H1 (cell line): ENCODE results near the gene PPBP. TPM values are rescaled to one million over a fixed set of nuclear protein-coding genes. Genes with fewer than 3 reads are reported as not detected.

Experiments used
- CTCF ChIA-PET: fragments of 300-600 bp; sonication (Branson Sonifier 250); formaldehyde crosslinking; loops from one replicate; lab custom pipeline; 2021; ENCODE audit not compliant: partially characterized antibody; lab: Charles Lee
- POLR2A ChIA-PET: fragments of 300-600 bp; sonication (Branson Sonifier 250); formaldehyde crosslinking; loops from one replicate; lab custom pipeline; 2021; ENCODE audit warnings: inconsistent platforms; ENCODE audit not compliant: partially characterized antibody; lab: Charles Lee
- DNase-seq, 2 experiments: peaks; one replicate each; pipeline versions ENCODE4 v3.0.0 to v3.0.0-alpha.2; 2010 to 2022; ENCODE audit warnings: low spot score in 2 of 2, low read depth in 1 of 2, mixed read lengths in 1 of 2
- FAIRE-seq: peaks from 2 replicates; lab custom pipeline; 2011; peaks lifted over from hg19 to GRCh38; lab: Jason Lieb, UNC
- H2AFZ ChIP-seq: 2 replicates; pipeline ENCODE4 v1.8.1; 2012; ENCODE audit warnings: low read length, inconsistent platforms
- H2AK5ac ChIP-seq: 2 replicates; pipeline ENCODE4 v1.6.1; 2013; ENCODE audit warnings: low read depth, low read length
- H2BK120ac ChIP-seq: replicated peaks from 2 replicates; pipeline ENCODE3; 2013; ENCODE audit warnings: low read depth, low read length, inconsistent platforms
- H2BK12ac ChIP-seq: 2 replicates; pipeline ENCODE4 v1.6.1; 2013; ENCODE audit warnings: low read depth, low read length
- H2BK15ac ChIP-seq: 2 replicates; pipeline ENCODE4 v1.6.1; 2013; ENCODE audit warnings: low read length
- H2BK20ac ChIP-seq: 2 replicates; pipeline ENCODE4 v1.6.1; 2013; ENCODE audit warnings: low read length
- H2BK5ac ChIP-seq: 2 replicates; pipeline ENCODE4 v1.6.1; 2013; ENCODE audit warnings: low read depth, low read length
- H3K14ac ChIP-seq: 2 replicates; pipeline ENCODE4 v1.6.1; 2013; ENCODE audit warnings: inconsistent platforms; ENCODE audit not compliant: insufficient read length
- H3K18ac ChIP-seq: 2 replicates; pipeline ENCODE4 v1.6.1; 2013; ENCODE audit warnings: low read length; ENCODE audit errors: extremely low read depth
- H3K23ac ChIP-seq: 2 replicates; pipeline ENCODE4 v1.6.1; 2013; ENCODE audit warnings: inconsistent platforms; ENCODE audit not compliant: insufficient read length
- H3K23me2 ChIP-seq: 2 replicates; pipeline ENCODE4 v1.6.1; 2013; ENCODE audit warnings: low read depth, low read length
- H3K27ac ChIP-seq: 2 replicates; pipeline ENCODE4 v1.6.1; 2011; ENCODE audit warnings: low read depth, low read length, inconsistent platforms
- H3K27me3 ChIP-seq, 4 experiments: replicated peaks in 1 of 4; 1 replicate in 1 of 4; 2 replicates in 3 of 4; pipeline versions ENCODE4 v1.6.1 to v1.8.1; 2011 to 2013; ENCODE audit warnings: low read length in 3 of 4, mild to moderate bottlenecking in 3 of 4, inconsistent platforms in 2 of 4, mixed read lengths in 2 of 4, moderate library complexity in 1 of 4; ENCODE audit not compliant: control insufficient read depth in 3 of 4, insufficient read depth in 3 of 4; ENCODE audit errors: extremely low read depth in 1 of 4
- H3K36me3 ChIP-seq, 4 experiments: 2 replicates each; pipeline versions ENCODE4 v1.6.1 to v1.8.1; 2011 to 2013; ENCODE audit warnings: mild to moderate bottlenecking in 4 of 4, low read length in 3 of 4, moderate library complexity in 2 of 4, control low read depth in 1 of 4, inconsistent platforms in 1 of 4; ENCODE audit not compliant: insufficient read depth in 4 of 4, control insufficient read depth in 2 of 4
- H3K4ac ChIP-seq: replicated peaks from 2 replicates; pipeline ENCODE3; 2013; ENCODE audit warnings: low read length, low read depth, mixed read lengths, inconsistent platforms; ENCODE audit not compliant: insufficient read length
- H3K4me1 ChIP-seq, 4 experiments: replicated peaks in 1 of 4; 1 replicate in 1 of 4; 2 replicates in 3 of 4; pipeline versions ENCODE4 v1.6.1 to v1.8.1; 2011 to 2013; ENCODE audit warnings: low read length in 3 of 4, inconsistent platforms in 2 of 4, mixed read lengths in 1 of 4; ENCODE audit not compliant: insufficient read depth in 4 of 4, control insufficient read depth in 3 of 4
- H3K4me2 ChIP-seq, 2 experiments: 2 replicates each; pipeline versions ENCODE4 v1.6.1 to v1.8.1; 2011 to 2013; ENCODE audit warnings: low read depth in 2 of 2, low read length in 2 of 2, control low read depth in 1 of 2, inconsistent platforms in 1 of 2, mild to moderate bottlenecking in 1 of 2; ENCODE audit not compliant: insufficient read depth in 1 of 2
- H3K4me3 ChIP-seq, 4 experiments: fragments of 200-600, 300-600 bp in 1 of 4; sonication (generic), shearing (Covaris generic), sonication (Bioruptor Twin) in 1 of 4; 2 replicates each; pipeline versions ENCODE4 v1.5.1 to v1.8.1; 2011 to 2016; ENCODE audit warnings: low read length in 4 of 4, low read depth in 3 of 4, control low read depth in 2 of 4, inconsistent platforms in 2 of 4, mild to moderate bottlenecking in 2 of 4, mixed read lengths in 1 of 4, moderate library complexity in 1 of 4; ENCODE audit not compliant: insufficient read depth in 2 of 4; ENCODE audit errors: extremely low read depth in 1 of 4
- H3K56ac ChIP-seq: replicated peaks from 2 replicates; pipeline ENCODE3; 2013; ENCODE audit warnings: low read depth, mild to moderate bottlenecking, mixed read lengths, low read length, inconsistent platforms; ENCODE audit not compliant: insufficient read length
- H3K79me1 ChIP-seq: 2 replicates; pipeline ENCODE4 v1.6.1; 2013; ENCODE audit warnings: low read depth, low read length, control low read depth
- H3K79me2 ChIP-seq, 2 experiments: 2 replicates each; pipeline versions ENCODE4 v1.6.1 to v1.8.1; 2012 to 2013; ENCODE audit warnings: low read length in 2 of 2, mild to moderate bottlenecking in 2 of 2, inconsistent platforms in 1 of 2; ENCODE audit not compliant: insufficient read depth in 2 of 2, control insufficient read depth in 1 of 2
- H3K9ac ChIP-seq, 4 experiments: replicated peaks in 1 of 4; 1 replicate in 1 of 4; 2 replicates in 3 of 4; pipeline versions ENCODE4 v1.6.1 to v1.8.1; 2011 to 2013; ENCODE audit warnings: low read depth in 3 of 4, low read length in 3 of 4, control low read depth in 2 of 4, mild to moderate bottlenecking in 2 of 4, moderate library complexity in 2 of 4, inconsistent platforms in 1 of 4; ENCODE audit errors: extremely low read depth in 1 of 4
- H3K9me3 ChIP-seq, 2 experiments: 2 replicates each; pipeline versions ENCODE4 v1.6.1 to v1.8.1; 2012 to 2013; ENCODE audit warnings: mild to moderate bottlenecking in 2 of 2, moderate library complexity in 2 of 2, control low read depth in 1 of 2, inconsistent platforms in 1 of 2, low read depth in 1 of 2, low read length in 1 of 2, mixed read lengths in 1 of 2; ENCODE audit not compliant: insufficient read depth in 2 of 2
- H4K20me1 ChIP-seq, 2 experiments: replicated peaks in 1 of 2; 2 replicates each; pipeline versions ENCODE3 to v1.8.1; 2011 to 2013; ENCODE audit warnings: inconsistent platforms in 2 of 2, low read length in 2 of 2, mild to moderate bottlenecking in 1 of 2; ENCODE audit not compliant: insufficient read depth in 2 of 2, control insufficient read depth in 1 of 2
- H4K5ac ChIP-seq: 2 replicates; pipeline ENCODE4 v1.6.1; 2013; ENCODE audit warnings: low read length, low read depth, mixed read lengths, inconsistent platforms; ENCODE audit not compliant: insufficient read length
- H4K8ac ChIP-seq: 2 replicates; pipeline ENCODE4 v1.8.0; 2013; ENCODE audit warnings: mild to moderate bottlenecking, moderate library complexity, low read length, inconsistent platforms; ENCODE audit not compliant: insufficient read depth; ENCODE audit errors: extremely low read depth
- H4K91ac ChIP-seq: replicated peaks from 2 replicates; pipeline ENCODE3; 2013; ENCODE audit warnings: low read length, mixed read lengths, inconsistent platforms; ENCODE audit not compliant: insufficient read length
- CHD2 ChIP-seq: IDR thresholded peaks from 2 replicates; pipeline ENCODE4 v1.6.1; 2012; ENCODE audit warnings: low read length, improper control_type of control experiment
- KDM5A ChIP-seq: fragments of 200-600 bp; IDR thresholded peaks from 2 replicates; pipeline ENCODE4 v1.7.1; 2012; ENCODE audit warnings: mild to moderate bottlenecking, low read length, inconsistent platforms, mixed read lengths
- POLR2AphosphoS5 ChIP-seq: IDR thresholded peaks from 2 replicates; pipeline ENCODE4 v1.6.1; 2011; ENCODE audit warnings: low read depth, low read length
- SIN3A ChIP-seq, 2 experiments: IDR thresholded peaks in 1 of 2; conservative IDR thresholded peaks in 1 of 2; 2 replicates each; pipeline ENCODE4 v1.6.1; 2011 to 2012; ENCODE audit warnings: low read length in 2 of 2, improper control_type of control experiment in 1 of 2, low read depth in 1 of 2, mild to moderate bottlenecking in 1 of 2
- SIRT6 ChIP-seq: IDR thresholded peaks from one replicate; pipeline ENCODE4 v1.7.1; 2012; ENCODE audit warnings: low read length, inconsistent platforms
- TCF12 ChIP-seq: IDR thresholded peaks from 2 replicates; pipeline ENCODE4 v1.6.1; 2011; ENCODE audit warnings: low read depth, mild to moderate bottlenecking, low read length
- USF2 ChIP-seq: IDR thresholded peaks from 2 replicates; pipeline ENCODE4 v1.6.1; 2011; ENCODE audit warnings: low read length, improper control_type of control experiment
- YY1 ChIP-seq: IDR thresholded peaks from 2 replicates; pipeline ENCODE4 v1.6.1; 2011; ENCODE audit warnings: low read depth, mild to moderate bottlenecking, low read length
- ZNF274 ChIP-seq: IDR thresholded peaks from 2 replicates; pipeline ENCODE4 v1.7.0; 2012; ENCODE audit warnings: low read length, borderline replicate concordance; ENCODE audit errors: extremely low read depth
- WGBS, 2 experiments: shearing (Covaris generic) in 1 of 2; methylation state at CpG; one replicate each; pipeline versions ENCODE4 v1.1.6 to v1.1.7; 2013 to 2015; ENCODE audit warnings: low lambda C conversion rate in 2 of 2, mixed read lengths in 2 of 2, inconsistent platforms in 1 of 2, low coverage in 1 of 2, missing lambda C conversion rate in 1 of 2; ENCODE audit not compliant: insufficient replicate concordance in 2 of 2, insufficient coverage in 1 of 2, insufficient read length in 1 of 2; ENCODE audit errors: extremely low coverage in 1 of 2, missing lambda C conversion rate in 1 of 2; 5-methylcytosine and 5-hydroxymethylcytosine counted together
- polyA plus RNA-seq, 7 experiments: library from polyadenylated mRNA; depleted of rRNA in 3 of 7; stranded (reverse) in 5 of 7; unstranded in 2 of 7; fragments of >200 nt in 5 of 7; fragments of 200-250 nt in 2 of 7; gene quantifications; 1 replicate in 5 of 7; 2 replicates in 1 of 7; 4 replicates in 1 of 7; pipeline versions ENCODE4 v1.2.1 to v1.2.3, GENCODE V29; 2011 to 2013; ENCODE audit warnings: missing spikeins in 2 of 7, mixed read lengths in 2 of 7
- total RNA-seq: library from RNA; stranded (reverse); fragmentation: NEBNext Ultra II Directional; extraction: Animal tissue kit (Norgen Biotek cat#: 25700); gene quantifications from 2 replicates; pipeline ENCODE4 v1.2.1, GENCODE V29; 2021

Gene PPBP
- total and polyA plus RNA-seq, 2 of the 8 experiments (the other 6 are each of a cell fraction or from before 2014, with no cell fraction given) = 0.18 to 0.43 TPM

- WGBS, 2 experiments = 85% methylated on average over 2 of the region's 2 CpGs; no CpG with 5 or more reads in 1 of the 2 experiments
- Histone ChIP-seq H3K4me3 (no peak overlapping the region), H3K56ac (no peak overlapping the region), H3K9ac (no peak overlapping the region), H3K23ac (no peak overlapping the region), H2AFZ (no peak overlapping the region), H3K79me1 (no peaks in the 10 kb centered on the region), H2BK5ac (no peak overlapping the region), H2BK15ac (no peak overlapping the region), H3K4me1 (0 out of 7 replicates have a peak, but pooled peaks cover 0 to 1% (median 0%) of the 10 kb centered on the region in 4 experiments), H4K91ac (no peak overlapping the region), H3K23me2 (no peaks in the 10 kb centered on the region), H3K4ac (no peak overlapping the region), H3K14ac (no peak overlapping the region), H2BK12ac (no peak overlapping the region), H2BK120ac (no peak overlapping the region), H4K5ac (no peak overlapping the region), H2BK20ac (no peak overlapping the region), H3K79me2 (no peaks in the 10 kb centered on the region), H2AK5ac (no peak overlapping the region), H3K27ac (no peak overlapping the region), H3K27me3 (no peaks in the 10 kb centered on the region; a peak in 1 of 7 replicates), H3K36me3 (no peaks in the 10 kb centered on the region; a peak in 1 of 8 replicates), H3K9me3 (peaks cover 14 to 15% of the 10 kb centered on the region in 2 experiments), H3K18ac (no peak overlapping the region), H3K4me2 (no peak overlapping the region), H4K8ac (no peak overlapping the region), H4K20me1 (no peaks in the 10 kb centered on the region)
- no peak for FAIRE-seq
- DNase-seq = no peak
- ChIA-PET POLR2A (no interaction called here), CTCF (interaction anchor here (0.7 to 1.0 kb wide), 4 partner anchors 9 to 637 kb away, joined by 3 to 4 read pairs (median 3); partner anchors contain the start of gene CXCL2)
- TF ChIP-seq SIRT6 (no peak), CHD2 (no peak), KDM5A (no peak), USF2 (no peak), ZNF274 (no peak), POLR2AphosphoS5 (no peak), SIN3A (conservative IDR thresholded peaks at IDR 0.05 in 1 of 2, IDR thresholded peaks at IDR 0.05 in 1 of 2; ENCODE audit: low read depth in 1 of 2, low read length in 2 of 2) (no peak), TCF12 (no peak), YY1 (no peak)
These were observed 25.3 kb downstream of the PPBP start for GRCh38 chr4:73962724-73963123.
